HG02642 (cell line): ENCODE measurements around the gene PAH.

Experiments
- ATAC-seq: cut with Tn5 transposase; IDR thresholded peaks from one replicate; pipeline ENCODE4 v1.9.1; 2021; ENCODE audit warnings: mild to moderate bottlenecking; ENCODE audit not compliant: unreplicated experiment, poor library complexity

Gene PAH

DNA sequence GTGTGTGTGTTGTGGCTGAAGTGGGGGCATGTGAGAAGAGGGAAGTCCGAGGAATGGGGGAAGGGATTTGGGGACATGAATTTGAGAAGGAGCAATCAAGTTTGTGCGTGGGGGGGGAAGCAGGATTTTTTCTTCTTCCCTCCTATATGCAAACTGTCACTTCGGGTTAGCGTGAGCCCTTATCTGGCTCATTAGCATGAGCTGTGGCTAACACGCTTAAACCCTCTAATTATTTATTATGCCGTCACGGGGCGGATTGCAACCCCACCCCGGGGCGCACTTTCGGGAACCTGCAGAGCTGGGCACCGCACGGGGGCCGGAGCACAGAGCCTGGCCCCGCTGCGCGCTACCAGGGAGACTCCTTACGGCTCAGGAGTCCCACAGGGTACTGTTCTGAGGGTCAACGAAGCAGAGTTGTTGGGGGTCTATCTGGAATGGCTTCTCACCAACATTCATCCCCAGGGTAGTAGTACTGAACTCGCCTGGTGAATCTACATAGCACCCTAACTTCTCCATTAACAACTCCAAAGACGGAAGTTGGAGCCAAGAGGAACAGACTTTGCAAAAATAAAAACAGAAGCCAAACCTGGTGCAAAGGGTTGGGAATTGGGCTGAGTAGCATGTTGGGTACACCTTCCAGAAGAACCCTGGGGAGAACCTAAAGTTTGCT, 34.0 kb upstream of the PAH start:
- ATAC-seq: no peak

DNA sequence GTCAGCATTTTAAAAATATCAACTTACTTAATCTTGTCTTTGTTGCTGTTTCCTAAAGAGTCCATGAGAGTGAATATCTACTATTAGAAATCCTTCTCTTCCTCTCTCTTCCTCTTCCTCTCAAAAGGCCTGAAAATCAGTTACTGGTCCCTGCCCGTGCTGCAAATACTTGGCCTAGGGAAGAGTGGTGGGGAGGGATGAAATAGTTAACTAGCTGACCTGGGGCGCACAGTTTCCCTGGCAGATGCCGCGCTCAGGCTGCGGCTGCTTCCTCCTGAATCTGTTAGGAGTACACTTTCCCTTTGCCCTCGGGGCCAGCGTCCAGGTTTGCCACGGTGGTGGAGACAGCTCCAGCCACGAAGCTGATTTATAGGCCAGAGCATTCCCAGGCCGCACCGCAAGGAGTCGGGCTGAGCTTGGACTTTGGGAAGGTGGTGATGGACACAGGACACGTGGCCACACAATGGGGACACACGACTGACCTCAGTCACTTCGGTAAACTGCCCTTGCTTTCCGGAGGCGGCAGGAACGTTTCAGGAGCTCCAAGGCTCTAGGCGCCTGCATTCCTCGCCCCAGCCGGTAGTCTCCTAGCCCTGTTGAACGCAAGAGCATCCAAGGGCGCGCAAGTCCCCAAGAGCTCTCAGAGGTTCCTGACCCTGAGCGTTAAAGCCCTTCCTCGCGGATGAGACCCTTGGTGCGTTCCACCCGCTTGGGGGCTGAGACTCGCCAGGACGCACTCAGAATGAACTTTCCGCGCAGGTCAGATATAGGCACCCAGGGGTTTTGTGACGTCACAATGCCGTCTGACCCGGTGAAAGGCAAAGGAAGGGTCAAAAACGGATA, 33.3 kb upstream of the PAH start:
- no peak for ATAC-seq

DNA sequence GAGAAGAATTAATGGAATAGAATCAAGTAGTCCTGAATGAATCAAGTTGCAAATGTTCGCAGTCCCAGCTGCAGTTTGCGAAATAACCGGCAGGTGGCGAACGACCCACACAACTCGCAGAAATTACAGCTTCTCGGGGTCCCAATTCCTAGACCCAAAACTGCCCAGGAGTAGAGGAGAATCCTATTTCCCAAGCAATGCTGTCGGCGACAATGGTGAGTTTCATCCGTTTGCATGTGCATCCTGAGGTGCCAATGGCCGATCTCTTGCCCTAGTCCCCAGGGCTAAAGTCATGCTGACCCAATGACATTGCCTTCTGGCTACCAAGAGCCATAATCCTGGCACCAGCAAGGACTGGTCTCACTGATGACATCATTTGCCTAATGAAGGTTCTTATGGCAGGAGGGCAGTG, 31.9 kb upstream of the PAH start:
- ATAC-seq: no peak

DNA sequence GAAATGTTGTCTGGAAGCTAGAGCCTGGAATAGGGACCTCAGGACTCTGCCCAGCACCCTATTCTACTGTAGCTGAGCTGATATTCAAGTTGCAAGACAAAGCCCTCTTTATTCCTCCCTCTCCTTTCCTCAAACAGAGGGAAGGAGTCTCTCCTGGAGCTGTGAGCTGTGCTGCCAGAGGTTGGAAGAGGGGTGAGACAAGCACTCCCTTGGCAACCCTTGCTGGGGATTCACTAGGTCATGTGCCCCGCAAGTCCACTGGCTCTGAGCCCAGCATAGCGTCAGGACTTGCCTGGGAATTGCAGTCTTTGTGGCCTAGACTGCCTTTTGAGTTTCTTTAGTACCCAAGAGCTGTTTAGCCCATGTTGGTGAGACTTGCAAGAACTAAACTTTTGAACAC, 29.0 kb upstream of the PAH start:
- no peak for ATAC-seq

DNA sequence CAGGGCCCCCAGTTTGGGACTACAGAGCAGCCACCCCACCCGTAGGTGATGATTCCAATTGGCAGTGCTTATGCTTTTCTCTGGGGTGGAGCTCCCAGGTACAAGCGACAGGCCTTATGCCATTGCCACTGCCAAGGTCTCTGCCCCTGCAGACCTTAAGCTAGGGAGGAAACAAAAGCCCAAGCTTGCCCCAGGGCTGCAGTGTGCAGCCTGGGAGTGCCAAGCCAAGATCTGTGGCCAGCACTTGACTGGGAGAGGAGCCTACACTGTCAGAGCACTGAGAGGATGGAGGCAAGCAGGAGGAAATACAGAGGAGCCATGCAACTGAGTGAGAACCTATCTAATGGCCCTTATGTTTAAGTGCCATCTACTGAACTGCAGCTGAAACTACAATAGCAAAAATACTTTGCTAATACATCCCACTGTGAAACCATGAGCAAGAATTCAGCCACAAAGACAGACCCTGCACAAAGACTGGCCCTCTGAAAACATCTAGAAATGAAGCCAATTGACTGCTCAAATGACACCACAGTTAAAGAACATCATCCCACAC, 22.7 kb upstream of the PAH start:
- no peak for ATAC-seq

DNA sequence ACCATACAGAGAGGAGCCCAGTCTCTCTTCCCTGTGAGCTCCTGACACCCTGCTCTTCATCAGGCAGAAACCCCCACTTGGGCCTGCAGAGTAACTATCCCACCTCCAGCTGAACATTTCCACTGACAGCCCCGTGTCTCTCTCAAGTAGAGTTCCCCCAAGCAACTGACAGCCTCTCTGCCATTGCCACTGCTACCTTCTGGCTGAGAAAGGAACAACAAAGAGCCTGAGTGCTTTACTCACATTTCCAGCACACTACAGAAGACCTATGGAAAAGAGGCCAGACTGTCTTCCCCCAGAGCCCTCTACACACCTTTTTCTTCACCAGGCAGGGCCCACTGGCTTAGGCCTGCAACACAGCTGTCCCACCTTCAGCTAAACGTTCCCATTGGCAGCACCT, 22.0 kb upstream of the PAH start:
- no peak for ATAC-seq

DNA sequence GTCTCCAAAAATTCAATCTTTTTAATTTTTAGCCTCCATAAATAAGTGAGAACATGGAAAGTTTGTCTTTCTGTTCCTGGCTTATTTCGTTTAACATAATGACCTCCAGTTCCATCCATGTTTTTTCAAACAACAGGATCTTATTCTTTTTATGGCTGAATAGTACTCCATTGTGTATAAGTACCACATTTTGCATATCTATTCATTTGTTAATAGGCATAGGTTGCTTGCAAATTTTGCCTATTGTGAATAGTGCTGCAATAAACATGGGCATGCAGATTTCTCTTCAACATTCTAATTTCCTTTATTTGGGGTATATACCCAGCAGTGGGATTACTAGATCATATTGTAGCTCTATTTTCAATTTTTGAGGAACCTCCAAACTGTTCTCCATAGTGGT, 16.1 kb upstream of the PAH start:
- no peak for ATAC-seq

DNA sequence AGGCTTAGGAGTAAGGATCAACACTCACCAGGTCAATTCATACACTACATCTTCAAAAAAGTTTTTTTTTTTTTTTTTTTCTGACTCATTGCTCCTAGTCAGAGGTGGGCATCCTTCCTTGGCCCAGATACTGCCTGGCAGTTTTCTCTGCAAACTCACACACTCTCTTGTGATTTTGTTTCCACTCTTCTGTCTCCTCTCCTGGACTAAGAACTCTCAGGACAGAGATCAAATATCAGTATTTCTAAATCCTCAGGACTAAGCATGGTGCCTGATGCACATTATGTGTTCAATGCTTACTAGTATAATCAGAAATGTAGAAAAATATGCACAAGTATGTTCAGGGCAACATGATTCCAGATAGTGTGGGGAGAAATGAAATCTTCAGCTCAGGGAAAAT, 10.2 kb upstream of the PAH start:
- ATAC-seq: no peak

DNA sequence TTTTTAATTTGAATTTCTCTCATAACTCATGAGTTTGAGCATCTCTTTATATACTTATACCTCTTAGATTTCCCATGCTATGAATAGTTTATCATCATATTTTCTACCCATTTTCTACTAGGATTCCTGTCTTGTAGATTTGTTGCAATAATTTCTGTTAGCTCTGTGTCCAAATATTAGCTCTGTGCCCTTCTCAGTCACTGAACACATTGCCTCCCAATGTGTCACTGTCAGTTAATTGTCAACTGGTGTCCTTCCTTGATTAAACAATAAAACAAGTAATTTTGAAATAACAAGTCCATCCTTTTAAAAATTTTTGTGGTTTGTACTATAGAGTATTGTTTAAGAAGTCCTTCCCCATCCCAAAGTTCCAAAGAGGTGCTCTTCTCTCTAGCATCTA, 4.2 kb upstream of the PAH start:
- ATAC-seq: no peak

DNA sequence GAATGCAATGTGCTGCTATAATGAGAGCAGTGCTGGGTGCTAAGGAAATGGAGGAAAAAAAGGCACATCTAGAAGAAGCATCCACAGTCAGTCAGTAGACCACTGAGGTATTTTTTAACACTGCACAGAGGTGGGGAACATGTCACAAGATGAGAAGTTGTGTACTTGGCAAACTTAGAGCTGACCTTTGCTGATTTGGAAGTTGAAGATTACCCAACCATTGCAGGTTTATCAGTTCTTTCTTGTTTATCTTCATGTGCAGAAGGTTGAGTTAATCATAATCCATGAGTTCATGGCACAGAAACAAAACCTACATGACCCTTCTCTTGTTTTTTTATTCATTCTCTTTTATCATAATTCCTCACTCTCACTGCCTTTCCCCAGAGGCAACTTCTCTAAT, 3.2 kb upstream of the PAH start:
- no peak for ATAC-seq

DNA sequence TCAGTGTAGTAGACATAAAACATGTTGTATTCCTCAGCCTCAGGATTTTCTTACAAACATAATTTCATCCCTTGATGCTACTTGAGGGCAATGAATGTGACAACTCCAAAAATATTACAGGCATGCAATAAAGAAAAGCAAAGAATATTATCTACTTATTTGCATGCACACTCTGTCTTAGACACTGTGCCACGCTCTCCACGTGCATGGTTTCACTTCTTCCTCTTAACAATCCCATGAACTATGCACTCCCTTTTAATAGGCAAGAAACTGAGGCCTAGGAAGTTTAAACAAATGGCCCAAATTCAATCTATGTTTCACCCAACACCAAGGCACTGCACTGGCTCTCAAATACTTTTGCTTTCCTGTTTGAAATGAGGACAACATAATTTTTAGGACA, 1.8 kb upstream of the PAH start:
- ATAC-seq: no peak

DNA sequence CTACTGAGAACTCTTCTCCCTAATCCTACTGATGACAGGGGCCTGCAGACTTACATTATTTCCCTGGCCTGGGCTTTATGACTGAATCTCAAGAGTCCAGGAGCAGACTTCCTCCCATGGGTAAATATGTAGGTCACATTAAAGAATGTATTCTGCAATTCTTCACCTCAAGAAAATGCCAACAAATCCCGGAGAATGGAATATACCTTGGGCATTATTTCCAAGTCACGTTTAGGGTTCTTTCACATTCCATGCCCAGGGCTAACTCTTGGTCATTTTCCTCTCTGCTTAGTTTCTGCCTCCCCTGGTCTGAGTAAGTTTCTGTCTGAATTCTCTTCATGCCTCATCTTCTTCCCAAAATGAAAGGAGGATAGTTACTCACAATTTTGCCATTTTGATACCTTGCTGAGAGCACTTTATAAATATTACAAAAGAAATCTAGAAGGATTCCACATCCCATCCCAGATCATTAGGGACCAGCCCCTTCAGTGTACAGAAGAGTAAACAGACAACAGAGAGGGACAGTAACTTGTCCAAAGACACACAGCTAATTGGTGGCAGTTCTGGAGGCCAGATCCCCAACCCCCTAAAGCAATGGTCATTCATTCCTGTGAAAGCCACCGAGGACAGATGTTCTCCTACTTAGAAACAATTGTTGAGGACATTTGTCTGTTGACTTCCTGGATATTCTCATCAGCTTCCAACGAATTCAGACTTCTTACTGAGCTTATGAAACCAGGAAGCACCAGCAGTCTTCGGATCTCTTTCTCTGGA, 605 bp downstream of the PAH start:
- ATAC-seq: no peak

DNA sequence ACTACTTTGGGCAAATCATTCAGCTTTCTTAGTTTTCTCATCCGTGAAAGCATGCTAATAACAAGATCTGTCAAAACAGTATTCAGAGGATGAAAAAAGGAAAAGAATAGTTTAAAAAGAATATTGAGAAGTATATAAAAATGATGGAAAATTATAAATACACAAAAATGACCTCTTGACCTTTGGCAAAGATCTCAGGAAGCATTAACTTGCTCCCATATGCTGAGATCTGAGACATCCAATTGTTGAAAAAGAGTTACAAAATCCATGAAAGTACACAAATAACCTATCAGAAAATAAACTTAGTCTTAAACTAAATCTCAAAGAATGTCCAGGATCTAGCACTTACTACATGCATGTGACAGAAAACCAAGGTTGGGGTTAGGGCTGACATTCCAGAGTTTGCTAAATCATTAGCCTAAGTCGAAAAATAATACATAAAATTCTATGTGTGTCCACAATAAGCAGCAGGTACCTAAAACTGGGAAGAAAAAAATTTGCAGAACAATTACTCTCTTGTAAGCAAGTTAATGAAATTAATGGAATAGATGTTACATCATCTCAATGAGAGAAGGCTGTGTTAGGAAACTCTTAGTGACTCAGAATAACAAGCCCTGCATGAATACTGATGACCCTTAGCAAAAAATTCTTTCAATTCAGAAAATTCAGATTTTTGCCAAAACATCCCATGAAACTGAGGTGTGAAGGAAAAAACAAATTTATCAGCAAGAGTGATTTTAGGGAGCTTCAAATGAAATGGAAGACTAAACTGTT, 3.4 kb downstream of the PAH start:
- no peak for ATAC-seq

DNA sequence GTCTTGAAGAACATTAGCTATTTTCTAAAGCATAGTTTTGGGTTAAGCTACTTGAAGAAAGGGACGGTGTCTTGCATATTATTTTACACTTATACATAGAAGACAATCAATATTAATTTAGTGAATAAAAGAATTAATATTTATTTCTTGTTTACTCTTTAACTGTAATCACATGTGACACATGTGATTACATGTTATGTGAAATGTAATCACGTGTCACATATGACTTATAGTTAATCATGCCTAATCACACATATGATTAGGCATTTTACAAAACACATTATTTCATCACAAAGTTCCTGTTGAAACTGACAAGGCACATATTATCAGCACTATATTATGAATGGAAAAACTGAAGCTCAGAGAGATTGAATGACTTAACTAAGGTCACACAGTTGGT, 4.8 kb downstream of the PAH start:
- no peak for ATAC-seq

DNA sequence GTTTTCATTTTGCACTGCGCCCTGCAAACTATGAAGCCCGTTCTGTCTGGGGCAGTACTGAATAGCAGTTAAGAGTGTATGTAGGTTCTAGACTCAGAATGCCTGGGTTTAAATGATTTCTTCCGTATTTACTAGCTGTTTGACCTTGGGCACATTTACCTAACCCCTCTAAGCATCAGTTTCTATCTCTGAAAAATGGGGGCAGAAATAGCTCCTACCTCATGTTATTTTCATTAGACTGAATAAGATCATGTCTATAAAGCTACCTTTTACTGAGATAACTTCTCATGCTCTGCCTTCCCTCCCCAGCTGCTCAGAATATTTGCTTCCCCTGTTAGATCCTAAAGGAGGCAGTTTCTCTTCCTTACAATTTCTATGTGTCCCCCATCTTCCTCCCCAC, 5.7 kb downstream of the PAH start:
- ATAC-seq: no peak

DNA sequence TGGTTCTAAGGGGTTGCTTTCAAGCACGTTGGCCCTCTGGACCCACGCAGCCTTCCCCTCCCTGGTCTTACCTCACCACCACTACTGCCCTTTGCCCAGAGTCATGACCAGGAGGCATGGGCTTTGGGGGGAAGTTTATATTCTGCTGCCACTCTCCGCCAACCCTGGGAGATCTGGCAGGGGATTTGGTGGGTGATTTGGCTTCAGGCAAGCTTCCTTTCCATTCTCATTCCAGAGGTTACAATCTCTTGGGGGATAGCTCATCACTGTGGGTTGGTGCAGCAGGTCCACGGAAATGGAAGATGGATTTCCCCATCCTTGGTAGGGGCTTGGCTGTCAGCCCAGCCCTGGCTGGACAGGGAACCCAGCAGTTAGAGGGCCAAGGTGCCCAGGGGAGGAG, 6.3 kb downstream of the PAH start:
- no peak for ATAC-seq

DNA sequence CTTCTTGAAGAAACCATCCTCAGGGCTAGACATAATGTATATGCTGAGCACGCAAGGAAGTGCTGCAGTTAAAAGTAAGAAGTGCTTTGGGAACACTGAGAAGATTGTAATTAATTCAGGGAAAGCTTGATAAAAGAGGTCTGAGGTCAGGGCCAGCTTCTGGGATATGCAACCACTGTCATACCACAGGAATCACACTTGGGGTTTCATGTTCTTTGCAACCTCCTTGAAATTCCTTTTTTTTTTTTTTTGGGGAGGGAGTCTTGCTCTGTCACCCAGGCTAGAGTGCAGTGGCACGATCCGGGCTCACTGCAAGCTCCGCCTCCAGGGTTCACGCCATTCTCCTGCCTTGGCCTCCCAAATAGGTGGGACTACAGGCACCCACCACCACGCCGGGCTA, 6.9 kb downstream of the PAH start:
- no peak for ATAC-seq

DNA sequence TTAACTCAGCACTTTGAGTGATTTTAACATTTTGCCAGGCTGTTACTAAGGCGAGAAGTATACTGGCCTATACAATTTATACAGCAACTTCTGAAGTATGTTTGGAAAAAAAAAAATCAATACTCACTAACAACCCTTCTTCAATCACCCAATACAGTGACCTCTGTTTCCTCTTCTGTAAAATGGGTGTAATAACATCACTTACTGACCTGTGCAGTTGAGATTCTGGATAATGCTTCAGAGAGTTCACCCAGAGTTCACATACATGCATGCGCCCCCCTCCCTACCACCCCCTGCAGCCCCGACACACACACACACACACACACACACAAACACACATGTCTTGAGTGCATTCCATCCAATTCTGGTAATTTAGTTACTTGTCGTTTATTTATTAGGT, 9.1 kb downstream of the PAH start:
- ATAC-seq: no peak

DNA sequence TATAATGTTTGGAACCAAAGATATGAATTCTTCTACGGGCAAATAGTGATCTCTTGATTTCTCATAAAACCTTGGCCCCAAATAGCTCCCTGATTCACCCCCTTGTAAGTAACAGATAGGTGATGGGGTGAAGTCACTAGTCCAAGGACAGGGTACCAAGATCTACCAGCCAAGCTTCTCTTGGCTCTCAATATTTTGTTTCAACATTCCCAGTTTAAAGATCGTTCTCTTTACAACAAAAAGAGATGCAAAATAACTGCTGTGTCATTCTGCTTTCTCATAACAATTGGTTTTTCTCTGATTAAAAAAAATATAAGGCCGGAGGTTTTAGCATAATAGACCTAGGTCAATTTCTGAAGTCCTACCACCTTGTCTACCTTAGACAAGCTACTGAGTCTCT, 11.8 kb downstream of the PAH start:
- ATAC-seq: no peak

DNA sequence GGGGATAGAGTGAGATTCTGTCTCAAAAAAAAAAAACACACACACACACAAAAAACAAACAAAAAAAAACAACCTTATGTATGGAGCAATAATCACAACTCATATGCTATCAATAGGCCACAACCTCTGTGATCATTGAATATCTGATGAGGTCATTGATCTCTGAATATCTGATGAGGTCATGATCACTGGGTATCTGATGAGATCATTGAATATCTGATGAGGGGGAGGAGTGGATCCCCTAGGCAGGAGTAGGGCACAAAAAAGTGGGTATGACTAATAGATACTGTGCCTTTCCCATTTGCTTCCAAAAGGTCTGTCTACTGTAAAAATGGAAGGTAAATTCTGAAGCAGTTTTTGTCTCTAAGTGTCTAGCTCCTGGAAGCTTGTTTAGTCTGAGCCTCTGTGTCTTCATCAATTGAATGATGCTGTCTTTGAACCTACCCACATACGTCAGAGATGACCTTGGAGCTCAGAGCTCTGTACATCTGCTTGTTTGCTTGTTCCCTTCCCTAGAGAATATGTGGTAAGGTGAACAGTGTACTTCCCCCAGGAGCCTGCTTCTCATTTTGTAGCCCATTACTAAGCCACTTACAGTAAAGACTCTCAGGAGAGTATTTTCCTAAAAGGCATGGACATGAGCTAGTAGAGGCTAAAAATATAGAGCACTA, 13.6 kb downstream of the PAH start:
- ATAC-seq: no peak
